HEK293 (cell line): Measurements from ENCODE around the gene DCAKD.

Source experiments
- CTCF ChIA-PET: fragments of 350-600 bp; formaldehyde crosslinking; extraction: SDS; loops from one replicate; lab custom pipeline; 2021; ENCODE audit warnings: antibody characterized with exemption; lab: Yijun Ruan, JAX
- POLR2A ChIA-PET: fragments of 300-600 bp; formaldehyde crosslinking; extraction: SDS; loops from one replicate; lab custom pipeline; 2020; ENCODE audit warnings: antibody characterized with exemption, inconsistent platforms; lab: Yijun Ruan, JAX
- H3K27ac ChIP-seq: fragments of 200-500 bp; sonication (Bioruptor generic); 2 replicates; pipeline ENCODE4 v1.5.1; 2014; ENCODE audit warnings: low read depth, low read length, control low read depth, inconsistent platforms; ENCODE audit errors: extremely low read depth
- H3K36me3 ChIP-seq, 2 experiments: fragments of 200-500 bp in 1 of 2; sonication (Bioruptor generic) in 1 of 2; 1 replicate in 1 of 2; 2 replicates in 1 of 2; pipeline ENCODE4 v1.5.1; 2014 to 2017; ENCODE audit warnings: inconsistent platforms in 2 of 2, low read length in 2 of 2; ENCODE audit not compliant: control insufficient read depth in 2 of 2, insufficient read depth in 1 of 2
- H3K4me1 ChIP-seq: fragments of 200-500 bp; sonication (Bioruptor generic); 2 replicates; pipeline ENCODE4 v1.5.1; 2014; ENCODE audit warnings: mild to moderate bottlenecking, low read length, inconsistent platforms; ENCODE audit not compliant: control insufficient read depth, insufficient read depth
- H3K4me3 ChIP-seq: 2 replicates; pipeline ENCODE4 v1.5.1; 2011; ENCODE audit warnings: low read depth, mild to moderate bottlenecking, control low read depth, low read length, moderate library complexity
- H3K9me3 ChIP-seq: fragments of 200-500 bp; sonication (Bioruptor generic); 2 replicates; pipeline ENCODE4 v1.5.1; 2014; ENCODE audit warnings: low read depth, low read length, inconsistent platforms; ENCODE audit not compliant: control insufficient read depth, insufficient read depth
- GLIS1 ChIP-seq: fragments of 450-650 bp; formaldehyde crosslinking; IDR thresholded peaks from 2 replicates; pipeline ENCODE4 v1.5.1; 2016; ENCODE audit warnings: missing biosample characterization, missing genetic modification characterization
- KLF16 ChIP-seq: fragments of 450-650 bp; formaldehyde crosslinking; IDR thresholded peaks from 2 replicates; pipeline ENCODE4 v1.5.1; 2017; ENCODE audit warnings: missing biosample characterization, missing genetic modification characterization
- OVOL3 ChIP-seq: fragments of 450-650 bp; formaldehyde crosslinking; IDR thresholded peaks from 2 replicates; pipeline ENCODE4 v1.5.1; 2016; ENCODE audit warnings: missing biosample characterization, missing genetic modification characterization
- SP3 ChIP-seq: fragments of 450-650 bp; formaldehyde crosslinking; IDR thresholded peaks from 2 replicates; pipeline ENCODE4 v1.5.1; 2016; ENCODE audit warnings: missing biosample characterization, missing genetic modification characterization
- WT1 ChIP-seq: fragments of 450-650 bp; formaldehyde crosslinking; IDR thresholded peaks from 2 replicates; pipeline ENCODE4 v1.5.1; 2016; ENCODE audit warnings: missing biosample characterization, missing genetic modification characterization
- ZFP37 ChIP-seq: fragments of 450-650 bp; formaldehyde crosslinking; IDR thresholded peaks from 2 replicates; pipeline ENCODE4 v1.5.1; 2016; ENCODE audit warnings: missing biosample characterization, missing genetic modification characterization
- ZNF157 ChIP-seq: fragments of 450-650 bp; formaldehyde crosslinking; IDR thresholded peaks from 2 replicates; pipeline ENCODE4 v1.5.1; 2016; ENCODE audit warnings: missing biosample characterization, missing genetic modification characterization
- ZNF16 ChIP-seq: fragments of 450-650 bp; formaldehyde crosslinking; IDR thresholded peaks from 2 replicates; pipeline ENCODE4 v1.5.1; 2016; ENCODE audit warnings: low read depth, missing biosample characterization, missing genetic modification characterization
- ZNF174 ChIP-seq: fragments of 450-650 bp; formaldehyde crosslinking; IDR thresholded peaks from 2 replicates; pipeline ENCODE4 v1.5.0; 2017; ENCODE audit warnings: missing biosample characterization, mild to moderate bottlenecking, missing genetic modification characterization
- ZNF239 ChIP-seq: fragments of 450-650 bp; formaldehyde crosslinking; IDR thresholded peaks from 2 replicates; pipeline ENCODE4 v1.5.1; 2016; ENCODE audit warnings: missing biosample characterization, missing genetic modification characterization
- ZNF366 ChIP-seq: fragments of 450-650 bp; formaldehyde crosslinking; conservative IDR thresholded peaks from 2 replicates; pipeline ENCODE4 v1.5.1; 2016; ENCODE audit warnings: missing biosample characterization, missing genetic modification characterization
- ZNF433 ChIP-seq: fragments of 450-650 bp; formaldehyde crosslinking; IDR thresholded peaks from 2 replicates; pipeline ENCODE4 v1.5.1; 2016; ENCODE audit warnings: missing biosample characterization, missing genetic modification characterization, low read depth
- ZNF518A ChIP-seq: fragments of 450-650 bp; formaldehyde crosslinking; conservative IDR thresholded peaks from 2 replicates; pipeline ENCODE4 v1.5.1; 2016; ENCODE audit warnings: low read depth, missing biosample characterization, missing genetic modification characterization
- ZNF521 ChIP-seq: fragments of 450-650 bp; formaldehyde crosslinking; IDR thresholded peaks from 2 replicates; pipeline ENCODE4 v1.5.1; 2017; ENCODE audit warnings: missing biosample characterization, mild to moderate bottlenecking, missing genetic modification characterization
- ZNF544 ChIP-seq: fragments of 450-650 bp; formaldehyde crosslinking; IDR thresholded peaks from 2 replicates; pipeline ENCODE4 v1.5.0; 2017; ENCODE audit warnings: missing biosample characterization, missing genetic modification characterization
- ZNF670 ChIP-seq: fragments of 450-650 bp; formaldehyde crosslinking; IDR thresholded peaks from 2 replicates; pipeline ENCODE4 v1.5.1; 2016; ENCODE audit warnings: missing biosample characterization, missing genetic modification characterization, low read depth
- ZSCAN30 ChIP-seq: fragments of 450-650 bp; IDR thresholded peaks from 2 replicates; pipeline ENCODE4 v1.5.1; 2018; ENCODE audit warnings: missing biosample characterization, mild to moderate bottlenecking, missing genetic modification characterization, moderate library complexity
- ZXDB ChIP-seq: fragments of 450-650 bp; formaldehyde crosslinking; IDR thresholded peaks from 2 replicates; pipeline ENCODE4 v1.5.1; 2016; ENCODE audit warnings: missing biosample characterization, missing genetic modification characterization
- TF ChIP-seq, protein P1 (sequence below): fragments of 450-650 bp; IDR thresholded peaks from 2 replicates; pipeline ENCODE4 v1.5.1; 2018; ENCODE audit warnings: missing biosample characterization, mild to moderate bottlenecking, missing genetic modification characterization
- TF ChIP-seq, protein P2 (sequence below): fragments of 450-650 bp; formaldehyde crosslinking; IDR thresholded peaks from 2 replicates; pipeline ENCODE4 v1.5.1; 2016; ENCODE audit warnings: missing biosample characterization, missing genetic modification characterization
- TF ChIP-seq, protein P3 (sequence below): fragments of 450-650 bp; formaldehyde crosslinking; IDR thresholded peaks from 2 replicates; pipeline ENCODE4 v1.5.1; 2016; ENCODE audit warnings: missing biosample characterization, missing genetic modification characterization
- TF ChIP-seq, protein P4 (sequence below): fragments of 450-650 bp; formaldehyde crosslinking; IDR thresholded peaks from 2 replicates; pipeline ENCODE4 v1.5.1; 2016; ENCODE audit warnings: missing biosample characterization, missing genetic modification characterization
- TF ChIP-seq, protein P5 (sequence below): fragments of 450-650 bp; formaldehyde crosslinking; IDR thresholded peaks from 2 replicates; pipeline ENCODE4 v1.5.1; 2016; ENCODE audit warnings: missing biosample characterization, missing genetic modification characterization

The DCAKD gene

GRCh38 chr17:45051060-45051719 lies at the start of gene DCAKD:
TSS of gene DCAKD (minus strand) at chr17:45051632. CDS start at chr17:45034885, 16,747 bp downstream.
- H3K4me3 ChIP-seq: peak within 1 kb of the TSS; percentile 49
- TF ChIP-seq ZNF544 (tag by site-specific recombination) (no peak), WT1 (tag by site-specific recombination) (no peak), ZNF157 (tag by site-specific recombination) (no peak), ZXDB (tag by site-specific recombination) (peak; percentile 69), KLF16 (tag by site-specific recombination) (no peak), ZNF239 (tag by site-specific recombination) (no peak), ZNF174 (tag by site-specific recombination) (no peak), ZSCAN30 (tag by site-specific recombination) (peak; percentile 83), ZNF521 (tag by site-specific recombination) (no peak), ZNF16 (tag by site-specific recombination) (no peak), OVOL3 (tag by site-specific recombination) (no peak), ZNF366 (no peak), SP3 (tag by site-specific recombination) (peak; percentile 50; the same call in 1 of the 2 replicates), ZNF518A (no peak; the same call in 1 of the 2 replicates), ZNF670 (tag by site-specific recombination) (no peak), ZFP37 (no peak), ZNF433 (tag by site-specific recombination) (no peak), GLIS1 (tag by site-specific recombination) (no peak)
- TF ChIP-seq, protein P1, sequence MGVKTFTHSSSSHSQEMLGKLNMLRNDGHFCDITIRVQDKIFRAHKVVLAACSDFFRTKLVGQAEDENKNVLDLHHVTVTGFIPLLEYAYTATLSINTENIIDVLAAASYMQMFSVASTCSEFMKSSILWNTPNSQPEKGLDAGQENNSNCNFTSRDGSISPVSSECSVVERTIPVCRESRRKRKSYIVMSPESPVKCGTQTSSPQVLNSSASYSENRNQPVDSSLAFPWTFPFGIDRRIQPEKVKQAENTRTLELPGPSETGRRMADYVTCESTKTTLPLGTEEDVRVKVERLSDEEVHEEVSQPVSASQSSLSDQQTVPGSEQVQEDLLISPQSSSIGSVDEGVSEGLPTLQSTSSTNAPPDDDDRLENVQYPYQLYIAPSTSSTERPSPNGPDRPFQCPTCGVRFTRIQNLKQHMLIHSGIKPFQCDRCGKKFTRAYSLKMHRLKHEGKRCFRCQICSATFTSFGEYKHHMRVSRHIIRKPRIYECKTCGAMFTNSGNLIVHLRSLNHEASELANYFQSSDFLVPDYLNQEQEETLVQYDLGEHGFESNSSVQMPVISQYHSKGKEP (tag by site-specific recombination): peak; percentile 52
- TF ChIP-seq, protein P2, sequence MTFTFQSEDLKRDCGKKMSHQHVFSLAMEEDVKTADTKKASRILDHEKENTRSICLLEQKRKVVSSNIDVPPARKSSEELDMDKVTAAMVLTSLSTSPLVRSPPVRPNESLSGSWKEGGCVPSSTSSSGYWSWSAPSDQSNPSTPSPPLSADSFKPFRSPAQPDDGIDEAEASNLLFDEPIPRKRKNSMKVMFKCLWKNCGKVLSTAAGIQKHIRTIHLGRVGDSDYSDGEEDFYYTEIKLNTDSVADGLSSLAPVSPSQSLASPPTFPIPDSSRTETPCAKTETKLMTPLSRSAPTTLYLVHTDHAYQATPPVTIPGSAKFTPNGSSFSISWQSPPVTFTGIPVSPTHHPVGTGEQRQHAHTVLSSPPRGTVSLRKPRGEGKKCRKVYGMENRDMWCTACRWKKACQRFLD: no peak
- TF ChIP-seq, protein P3, sequence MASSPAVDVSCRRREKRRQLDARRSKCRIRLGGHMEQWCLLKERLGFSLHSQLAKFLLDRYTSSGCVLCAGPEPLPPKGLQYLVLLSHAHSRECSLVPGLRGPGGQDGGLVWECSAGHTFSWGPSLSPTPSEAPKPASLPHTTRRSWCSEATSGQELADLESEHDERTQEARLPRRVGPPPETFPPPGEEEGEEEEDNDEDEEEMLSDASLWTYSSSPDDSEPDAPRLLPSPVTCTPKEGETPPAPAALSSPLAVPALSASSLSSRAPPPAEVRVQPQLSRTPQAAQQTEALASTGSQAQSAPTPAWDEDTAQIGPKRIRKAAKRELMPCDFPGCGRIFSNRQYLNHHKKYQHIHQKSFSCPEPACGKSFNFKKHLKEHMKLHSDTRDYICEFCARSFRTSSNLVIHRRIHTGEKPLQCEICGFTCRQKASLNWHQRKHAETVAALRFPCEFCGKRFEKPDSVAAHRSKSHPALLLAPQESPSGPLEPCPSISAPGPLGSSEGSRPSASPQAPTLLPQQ (tag by site-specific recombination): 0 out of 2 replicates have a peak, but pooled peaks have one; percentile 30
- TF ChIP-seq, protein P4, sequence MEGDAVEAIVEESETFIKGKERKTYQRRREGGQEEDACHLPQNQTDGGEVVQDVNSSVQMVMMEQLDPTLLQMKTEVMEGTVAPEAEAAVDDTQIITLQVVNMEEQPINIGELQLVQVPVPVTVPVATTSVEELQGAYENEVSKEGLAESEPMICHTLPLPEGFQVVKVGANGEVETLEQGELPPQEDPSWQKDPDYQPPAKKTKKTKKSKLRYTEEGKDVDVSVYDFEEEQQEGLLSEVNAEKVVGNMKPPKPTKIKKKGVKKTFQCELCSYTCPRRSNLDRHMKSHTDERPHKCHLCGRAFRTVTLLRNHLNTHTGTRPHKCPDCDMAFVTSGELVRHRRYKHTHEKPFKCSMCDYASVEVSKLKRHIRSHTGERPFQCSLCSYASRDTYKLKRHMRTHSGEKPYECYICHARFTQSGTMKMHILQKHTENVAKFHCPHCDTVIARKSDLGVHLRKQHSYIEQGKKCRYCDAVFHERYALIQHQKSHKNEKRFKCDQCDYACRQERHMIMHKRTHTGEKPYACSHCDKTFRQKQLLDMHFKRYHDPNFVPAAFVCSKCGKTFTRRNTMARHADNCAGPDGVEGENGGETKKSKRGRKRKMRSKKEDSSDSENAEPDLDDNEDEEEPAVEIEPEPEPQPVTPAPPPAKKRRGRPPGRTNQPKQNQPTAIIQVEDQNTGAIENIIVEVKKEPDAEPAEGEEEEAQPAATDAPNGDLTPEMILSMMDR (tag by site-specific recombination): no peak
- TF ChIP-seq, protein P5, sequence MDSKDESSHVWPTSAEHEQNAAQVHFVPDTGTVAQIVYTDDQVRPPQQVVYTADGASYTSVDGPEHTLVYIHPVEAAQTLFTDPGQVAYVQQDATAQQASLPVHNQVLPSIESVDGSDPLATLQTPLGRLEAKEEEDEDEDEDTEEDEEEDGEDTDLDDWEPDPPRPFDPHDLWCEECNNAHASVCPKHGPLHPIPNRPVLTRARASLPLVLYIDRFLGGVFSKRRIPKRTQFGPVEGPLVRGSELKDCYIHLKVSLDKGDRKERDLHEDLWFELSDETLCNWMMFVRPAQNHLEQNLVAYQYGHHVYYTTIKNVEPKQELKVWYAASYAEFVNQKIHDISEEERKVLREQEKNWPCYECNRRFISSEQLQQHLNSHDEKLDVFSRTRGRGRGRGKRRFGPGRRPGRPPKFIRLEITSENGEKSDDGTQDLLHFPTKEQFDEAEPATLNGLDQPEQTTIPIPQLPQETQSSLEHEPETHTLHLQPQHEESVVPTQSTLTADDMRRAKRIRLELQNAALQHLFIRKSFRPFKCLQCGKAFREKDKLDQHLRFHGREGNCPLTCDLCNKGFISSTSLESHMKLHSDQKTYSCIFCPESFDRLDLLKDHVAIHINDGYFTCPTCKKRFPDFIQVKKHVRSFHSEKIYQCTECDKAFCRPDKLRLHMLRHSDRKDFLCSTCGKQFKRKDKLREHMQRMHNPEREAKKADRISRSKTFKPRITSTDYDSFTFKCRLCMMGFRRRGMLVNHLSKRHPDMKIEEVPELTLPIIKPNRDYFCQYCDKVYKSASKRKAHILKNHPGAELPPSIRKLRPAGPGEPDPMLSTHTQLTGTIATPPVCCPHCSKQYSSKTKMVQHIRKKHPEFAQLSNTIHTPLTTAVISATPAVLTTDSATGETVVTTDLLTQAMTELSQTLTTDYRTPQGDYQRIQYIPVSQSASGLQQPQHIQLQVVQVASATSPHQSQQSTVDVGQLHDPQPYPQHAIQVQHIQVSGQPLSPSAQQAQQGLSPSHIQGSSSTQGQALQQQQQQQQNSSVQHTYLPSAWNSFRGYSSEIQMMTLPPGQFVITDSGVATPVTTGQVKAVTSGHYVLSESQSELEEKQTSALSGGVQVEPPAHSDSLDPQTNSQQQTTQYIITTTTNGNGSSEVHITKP (tag by site-specific recombination): peak; percentile 65

More at GRCh38 chr17:45051060-45051719, at the start of gene DCAKD:
- H3K9me3 ChIP-seq: no peaks in the 10 kb centered on the region
- no peaks in the 10 kb centered on the region for H3K36me3 ChIP-seq
- peaks cover 10% of the 10 kb centered on the region; the same call in 1 of the 2 replicates for H3K4me1 ChIP-seq
- POLR2A ChIA-PET: interaction anchor here (0.5 to 4.0 kb wide), 8 partner anchors 10 to 228 kb away, joined by 3 to 56 read pairs (median 4); partner anchors contain the start of gene NMT1
- peak within 1 kb of the TSS; percentile 99 for H3K27ac ChIP-seq
- CTCF ChIA-PET: interaction anchor here (0.6 to 1.8 kb wide), 9 partner anchors 12 to 535 kb away, joined by 3 to 6 read pairs (median 4); partner anchors contain the start of gene ACBD4
